HG02884 (cell line): Measurements from ENCODE around the gene CYP2D6.
A peak's percentile ranks its signal among the peaks of the same experiment; 100 is the strongest.

ENCODE experiments used
- ATAC-seq: cut with Tn5 transposase; IDR thresholded peaks from one replicate; pipeline ENCODE4 v1.9.1; 2021; ENCODE audit warnings: mild to moderate bottlenecking, moderate library complexity; ENCODE audit not compliant: unreplicated experiment

Gene CYP2D6

GRCh38 chr22:42090596-42091454 lies 39.8 kb downstream of the CYP2D6 start, which contains the start of gene NDUFA6:
Gene NDUFA6 (minus strand): TSS chr22:42090772. CDS start chr22:42090744, 28 bp downstream.
- ATAC-seq: peak; percentile 89

- ATAC-seq: no peak
Measured at GRCh38 chr22:42086051-42086450, 44.6 kb downstream of the CYP2D6 start.

GRCh38 chr22:42084874-42085273 lies 45.7 kb downstream of the CYP2D6 start:
- no peak for ATAC-seq

GRCh38 chr22:42083119-42083518 lies 47.5 kb downstream of the CYP2D6 start:
- ATAC-seq: no peak

- ATAC-seq: no peak
Measured at GRCh38 chr22:42080287-42080686, 50.3 kb downstream of the CYP2D6 start.

GRCh38 chr22:42079319-42080251 lies 51.0 kb downstream of the CYP2D6 start, which contains the start of gene SMDT1:
Gene SMDT1 (plus strand): TSS chr22:42079700. CDS start chr22:42079769, 69 bp downstream.
- ATAC-seq: peak; percentile 72

GRCh38 chr22:42078469-42079318 lies 51.9 kb downstream of the CYP2D6 start:
- ATAC-seq: no peak

GRCh38 chr22:42077486-42078125 lies 53.0 kb downstream of the CYP2D6 start:
- ATAC-seq: no peak

- ATAC-seq: no peak
Measured at GRCh38 chr22:42076764-42077485, 53.7 kb downstream of the CYP2D6 start.
